G401.6 (cell line): ENCODE measurements around the gene CACNB4.
"Not testable (repeated sequence)": the region's sequence is repeated elsewhere in the genome, so short reads cannot be mapped to it uniquely, and the experiment has no call there.

ENCODE experiments used
- FAIRE-seq: peaks from 2 replicates; lab custom pipeline; 2012; peaks lifted over from hg19 to GRCh38; lab: Jason Lieb, UNC

Gene CACNB4

DNA sequence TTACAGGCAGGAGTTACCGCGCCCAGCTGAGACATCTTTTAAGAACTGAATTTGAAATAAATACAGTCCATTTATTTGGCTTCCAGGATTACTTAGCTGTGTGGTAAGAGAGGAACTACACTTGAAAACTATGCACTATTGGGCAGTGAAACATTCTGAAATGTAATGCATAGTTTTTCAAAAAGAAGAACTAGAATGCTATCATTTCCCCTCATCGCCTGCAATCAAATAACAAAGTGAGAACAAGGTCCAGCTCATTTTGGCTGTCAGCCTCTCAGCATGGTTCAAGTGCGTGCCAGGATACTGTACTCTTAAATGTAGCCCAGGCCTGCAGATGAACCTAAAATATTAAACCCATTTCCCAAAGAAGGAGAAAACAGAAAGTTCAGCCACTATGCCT is 194.0 kb downstream of the CACNB4 start:
- no peak for FAIRE-seq

DNA sequence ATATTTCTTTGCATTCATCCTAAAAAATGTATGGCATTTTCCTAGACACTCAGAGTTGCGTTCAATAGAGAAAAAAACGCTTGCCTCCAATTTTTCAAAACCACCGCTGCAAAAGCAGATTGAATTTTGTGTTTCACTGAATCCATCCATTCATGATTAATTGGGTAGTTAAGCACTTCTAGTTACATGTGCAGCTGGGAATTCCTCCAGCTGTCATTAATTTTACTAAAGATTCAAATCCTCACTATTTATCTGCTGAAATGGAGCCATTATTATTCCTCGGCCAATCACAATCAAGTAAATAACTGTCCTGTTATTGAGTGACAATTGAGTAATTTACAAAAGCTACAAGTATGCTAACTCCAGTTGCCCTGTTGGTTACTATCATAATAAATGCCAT is 194.8 kb downstream of the CACNB4 start:
- no peak for FAIRE-seq

GRCh38 chr2:151902829-151903228 is 196.0 kb downstream of the CACNB4 start:
- no peak for FAIRE-seq

- FAIRE-seq = no peak
Measured at GRCh38 chr2:151900331-151900730, 198.5 kb downstream of the CACNB4 start.

DNA sequence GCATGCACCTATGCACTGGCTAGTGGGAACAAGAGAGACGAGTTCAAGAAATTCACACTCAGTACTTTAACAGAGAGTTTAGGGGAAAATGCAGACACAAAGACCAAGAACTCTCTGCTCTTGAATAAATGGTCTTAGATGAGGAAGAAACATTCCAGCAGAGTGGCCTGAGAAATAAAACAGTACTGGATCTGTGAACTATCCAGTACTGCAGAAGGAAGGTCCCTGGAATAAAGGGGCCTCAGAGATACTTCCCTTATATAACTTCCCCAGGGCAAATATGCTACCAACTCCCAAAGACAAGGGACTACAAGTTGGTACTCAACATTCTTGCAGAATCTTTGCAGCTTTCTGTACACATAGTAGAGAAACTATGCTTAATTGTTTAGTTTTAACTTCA is 199.7 kb downstream of the CACNB4 start:
- FAIRE-seq = no peak

- FAIRE-seq = no peak
Measured at GRCh38 chr2:151891566-151892194, 207.2 kb downstream of the CACNB4 start.

DNA sequence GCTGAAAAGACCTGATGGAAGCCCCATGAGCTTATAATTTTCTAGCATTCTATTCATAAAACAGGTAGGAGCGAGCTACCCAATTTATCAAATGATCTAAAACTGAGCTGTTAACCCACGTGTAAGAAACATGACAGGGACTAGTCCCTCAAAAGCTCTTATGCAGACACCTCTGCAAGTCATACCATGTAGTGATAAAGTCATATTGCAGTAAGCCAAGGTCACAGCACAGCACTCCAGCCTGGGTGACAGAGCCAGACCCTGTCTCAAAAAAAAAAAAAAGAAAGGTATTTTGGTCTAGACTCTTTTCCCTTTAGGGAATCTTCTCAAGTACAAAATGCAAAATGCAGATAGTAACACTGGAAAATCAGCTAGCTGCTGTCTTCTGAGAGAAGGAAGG is 211.7 kb downstream of the CACNB4 start:
- FAIRE-seq = no peak

- no peak for FAIRE-seq
Measured at GRCh38 chr2:151886241-151886640, 212.6 kb downstream of the CACNB4 start.

GRCh38 chr2:151882786-151883445 is 215.9 kb downstream of the CACNB4 start:
- FAIRE-seq = no peak

GRCh38 chr2:151881342-151881741 is 217.5 kb downstream of the CACNB4 start:
- FAIRE-seq = no peak

GRCh38 chr2:151880586-151880985 is 218.3 kb downstream of the CACNB4 start:
- FAIRE-seq = no peak

DNA sequence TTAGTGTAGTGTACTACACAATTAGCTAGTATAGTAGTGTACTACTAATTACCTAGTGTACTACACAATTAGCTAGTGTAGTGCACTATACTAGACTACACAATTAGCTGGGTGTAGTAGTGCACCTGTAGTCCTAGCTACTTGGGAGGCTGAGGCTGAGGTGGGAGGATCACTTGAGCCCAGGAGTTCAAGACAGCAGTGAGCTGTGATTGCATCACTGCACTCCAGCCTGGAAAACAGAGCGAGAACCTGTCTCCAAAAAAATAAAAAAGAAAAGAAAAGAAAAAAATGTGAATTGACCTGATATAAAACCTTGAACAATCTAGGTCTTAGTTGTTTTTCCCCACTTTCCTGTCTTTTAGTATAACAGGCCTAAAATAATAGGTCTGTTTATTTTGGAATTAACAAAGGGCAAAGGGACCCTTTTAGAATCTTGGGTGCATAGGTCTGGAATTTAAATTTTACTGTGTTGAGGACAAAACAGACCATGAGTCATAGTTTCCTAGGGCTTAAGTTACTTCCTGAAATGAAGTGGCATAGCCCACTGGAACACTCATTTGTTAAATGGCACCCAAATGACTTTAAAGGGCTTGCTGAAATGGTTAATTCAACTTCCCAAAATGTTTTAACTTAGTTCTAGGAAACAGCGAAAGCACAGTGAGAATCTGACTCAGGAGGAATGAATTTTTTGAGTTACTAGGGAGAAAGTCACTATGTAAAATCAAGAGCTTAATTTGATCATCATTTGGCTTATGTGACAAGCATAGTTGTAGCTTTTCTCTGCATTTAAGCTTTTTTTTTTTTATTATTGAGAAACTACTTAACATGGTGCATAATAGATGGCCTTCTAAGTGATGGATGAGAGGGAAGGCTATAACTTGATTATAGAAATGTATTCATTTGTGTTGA is 219.9 kb downstream of the CACNB4 start:
- no peak for FAIRE-seq

- FAIRE-seq = no peak
Measured at GRCh38 chr2:151878204-151878603, 220.6 kb downstream of the CACNB4 start.

GRCh38 chr2:151875631-151876030 is 223.2 kb downstream of the CACNB4 start:
- not testable (repeated sequence) for FAIRE-seq

DNA sequence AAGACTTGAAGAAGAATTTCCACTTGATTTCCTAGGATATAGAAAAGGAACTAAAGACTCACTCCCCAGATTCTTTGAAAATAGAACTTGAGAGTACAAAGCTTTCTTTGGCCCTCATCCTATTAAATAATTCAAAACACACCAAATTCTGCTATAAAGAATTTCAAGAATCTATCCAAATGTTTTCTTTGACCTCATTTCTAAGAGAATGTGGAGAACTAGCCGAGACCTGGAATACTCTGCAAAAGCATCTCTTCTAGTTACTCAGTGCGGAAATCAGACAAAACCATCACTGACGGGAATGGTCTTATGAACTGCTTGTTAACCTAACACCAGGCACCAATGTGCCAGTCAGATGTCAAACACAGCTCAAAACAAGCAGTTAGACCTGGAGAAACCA is 226.4 kb downstream of the CACNB4 start:
- no peak for FAIRE-seq

- FAIRE-seq = no peak
Measured at GRCh38 chr2:151869291-151869690, 229.6 kb downstream of the CACNB4 start.

GRCh38 chr2:151862700-151863099 is 236.1 kb downstream of the CACNB4 start:
- FAIRE-seq = no peak

DNA sequence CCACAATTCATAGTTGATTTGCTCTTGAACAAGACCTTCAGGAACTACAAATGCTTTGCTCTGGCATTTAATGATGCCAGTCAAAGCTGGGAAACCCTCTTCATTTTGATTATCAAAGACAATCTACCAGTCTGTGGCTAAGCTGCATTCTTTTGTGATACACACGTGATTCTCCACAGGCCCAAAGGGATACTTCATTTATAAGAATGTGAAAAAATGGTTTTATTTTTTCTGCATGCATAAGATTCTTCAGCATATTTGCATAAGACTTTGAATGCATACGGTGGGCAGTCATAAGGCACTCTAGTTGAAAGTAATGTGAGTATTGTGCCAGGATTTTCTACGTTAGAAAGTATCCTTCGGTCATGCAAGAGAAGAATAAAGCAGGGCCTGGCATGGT is 237.7 kb downstream of the CACNB4 start:
- no peak for FAIRE-seq

DNA sequence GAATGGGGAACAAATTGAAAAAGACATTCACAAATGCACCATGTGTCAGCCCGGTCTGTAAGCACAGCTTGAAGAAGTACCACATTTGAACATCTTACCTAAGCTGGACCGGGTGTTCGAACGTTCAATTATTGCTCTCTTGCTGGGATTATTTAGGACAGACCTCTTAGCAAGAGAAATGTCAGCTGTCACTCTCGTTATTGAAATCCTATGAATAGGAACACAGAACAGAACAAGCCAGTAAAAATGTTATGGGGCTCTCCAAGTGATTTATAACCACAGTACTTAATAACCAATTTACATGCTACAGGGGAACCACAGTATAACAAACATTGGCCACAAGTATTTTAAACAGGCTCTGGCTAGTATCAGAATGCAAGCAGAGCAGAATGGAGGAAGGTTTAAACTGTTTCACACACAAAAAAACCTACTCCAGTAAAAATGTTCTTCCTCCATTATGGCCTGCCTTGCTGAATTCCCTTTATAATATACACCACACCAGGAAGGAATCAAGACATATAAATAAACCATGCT is 238.2 kb downstream of the CACNB4 start:
- FAIRE-seq = no peak

- no peak for FAIRE-seq
Measured at GRCh38 chr2:151860210-151860609, 238.6 kb downstream of the CACNB4 start.

DNA sequence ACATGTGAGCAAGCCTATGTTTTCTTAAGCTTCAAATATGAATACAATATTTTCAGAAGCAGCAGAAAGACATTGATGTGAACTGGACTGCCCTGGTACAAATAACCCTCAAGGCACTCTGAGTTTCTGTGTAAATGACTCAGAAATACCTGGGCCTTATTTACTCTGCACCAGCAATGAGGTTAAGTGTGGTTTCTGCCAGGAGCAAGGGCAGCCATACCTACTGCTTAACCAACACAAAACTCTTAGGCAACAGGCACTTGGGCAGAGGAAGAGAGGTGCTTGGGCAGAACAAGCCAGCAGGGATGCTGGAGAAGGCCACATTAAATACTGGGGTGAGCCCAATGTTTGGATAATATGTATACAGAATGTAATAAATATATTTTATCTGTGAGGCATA is 241.2 kb downstream of the CACNB4 start:
- FAIRE-seq = no peak

DNA sequence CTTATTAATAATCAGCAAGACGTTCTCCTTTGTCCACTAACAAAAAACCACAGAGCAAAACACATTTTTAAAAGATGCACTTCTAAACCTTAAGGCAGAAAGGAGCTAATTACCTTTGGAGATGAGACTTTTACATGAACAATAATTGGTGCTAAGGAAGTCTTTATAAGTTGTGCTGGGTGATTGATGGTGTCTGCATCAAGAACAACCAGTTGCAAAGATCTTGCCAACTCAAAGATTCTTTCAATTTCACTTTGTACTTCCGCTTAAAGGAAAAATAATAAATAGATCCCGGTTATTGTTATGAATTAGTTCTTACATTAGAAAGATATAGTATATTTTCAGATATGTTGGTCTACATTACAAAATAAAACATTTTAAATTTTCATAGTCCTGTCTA is 243.7 kb downstream of the CACNB4 start:
- no peak for FAIRE-seq
